ENCODE results near the gene ASCL4. TPM values are rescaled to one million over a fixed set of nuclear protein-coding genes. Genes with fewer than 3 reads are reported as not detected.

Gene ASCL4
- total RNA-seq, 1 experiment from 2014 or later = not detected

- Mint-ChIP-seq H3K9me3 (peaks cover 21% of the 10 kb centered on the region), H3K4me3 (no peak overlapping the region), H3K27me3 (ENCODE audit: low read depth) (peaks cover 15% of the 10 kb centered on the region), H3K36me3 (peaks cover 13% of the 10 kb centered on the region), H3K27ac (no peak overlapping the region), H3K4me1 (peaks cover 8% of the 10 kb centered on the region)
- ChIA-PET POLR2A (no interaction called here), CTCF (no interaction called here)
- TF ChIP-seq AR (CRISPR knock-in tag; IDR thresholded peaks at IDR 0.05) (no peak), ATF6 (CRISPR knock-in tag; IDR thresholded peaks at IDR 0.05) (no peak), IRF2 (CRISPR knock-in tag; IDR thresholded peaks at IDR 0.05; ENCODE audit: borderline replicate concordance, low read depth) (no peak), ATF1 (CRISPR knock-in tag; IDR thresholded peaks at IDR 0.05) (no peak), SMAD4 (CRISPR knock-in tag; IDR thresholded peaks at IDR 0.05) (no peak), FOXJ3 (CRISPR knock-in tag; IDR thresholded peaks at IDR 0.05; ENCODE audit: borderline replicate concordance) (no peak), ZNF263 (CRISPR knock-in tag; IDR thresholded peaks at IDR 0.05; ENCODE audit: low read depth) (no peak), HMGA2 (CRISPR knock-in tag; IDR thresholded peaks at IDR 0.05) (no peak), NFE2L1 (CRISPR knock-in tag; IDR thresholded peaks at IDR 0.05) (no peak), NR3C1 (CRISPR knock-in tag; conservative IDR thresholded peaks at IDR 0.05; ENCODE audit: low read depth) (no peak), E2F1 (CRISPR knock-in tag; IDR thresholded peaks at IDR 0.05) (no peak), ZMAT4 (CRISPR knock-in tag; IDR thresholded peaks at IDR 0.05) (no peak), CREM (CRISPR knock-in tag; IDR thresholded peaks at IDR 0.05) (no peak)
- DNase-seq (ENCODE audit: low spot score) = no peak
- ATAC-seq = peak; percentile 91
Observed at GRCh38 chr12:107817250-107817649, 42.7 kb downstream of the ASCL4 start.

- peaks cover 16% of the 10 kb centered on the region; the same call in 1 of the 2 replicates for H3K27me3 Mint-ChIP-seq (ENCODE audit: low read depth)
- peaks cover 15% of the 10 kb centered on the region for H3K4me1 Mint-ChIP-seq
- CTCF ChIA-PET = interaction anchor here (1.2 to 1.6 kb wide), 2 partner anchors 66 to 93 kb away, joined by 4 read pairs; no protein-coding TSS in a partner anchor
- POLR2A ChIA-PET = interaction anchor here (0.7 kb wide), 1 partner anchor 1328 kb away, joined by 3 read pairs; no protein-coding TSS in a partner anchor
- H3K36me3 Mint-ChIP-seq = peaks cover 13% of the 10 kb centered on the region
- no peak overlapping the region for H3K4me3 Mint-ChIP-seq
- no peak for ATAC-seq
- no peak overlapping the region for H3K27ac Mint-ChIP-seq
- DNase-seq (ENCODE audit: low spot score) = no peak
- peaks cover 25% of the 10 kb centered on the region for H3K9me3 Mint-ChIP-seq
- TF ChIP-seq ZNF263 (CRISPR knock-in tag; IDR thresholded peaks at IDR 0.05; ENCODE audit: low read depth) (no peak), FOXJ3 (CRISPR knock-in tag; IDR thresholded peaks at IDR 0.05; ENCODE audit: borderline replicate concordance) (no peak), ZNF121 (CRISPR knock-in tag; IDR thresholded peaks at IDR 0.05) (no peak), GRHL2 (CRISPR knock-in tag; IDR thresholded peaks at IDR 0.05; ENCODE audit: insufficient replicate concordance, severe bottlenecking) (no peak), ZNF532 (CRISPR knock-in tag; IDR thresholded peaks at IDR 0.05; ENCODE audit: borderline replicate concordance) (no peak), FOXP4 (CRISPR knock-in tag; IDR thresholded peaks at IDR 0.05) (no peak), MLX (CRISPR knock-in tag; IDR thresholded peaks at IDR 0.05) (no peak), JUN (CRISPR knock-in tag; IDR thresholded peaks at IDR 0.05) (no peak), ZNF219 (CRISPR knock-in tag; IDR thresholded peaks at IDR 0.05; ENCODE audit: borderline replicate concordance) (no peak), NFE2L1 (CRISPR knock-in tag; IDR thresholded peaks at IDR 0.05) (no peak), EMX1 (CRISPR knock-in tag; IDR thresholded peaks at IDR 0.05) (no peak)
Observed at GRCh38 chr12:107818984-107819383, 44.5 kb downstream of the ASCL4 start.
